Esophagus muscularis mucosa (tissue), 4 donors: ENCODE results near the gene SLC35F3.

Experiments
- CTCF ChIP-seq, 3 experiments: fragments of 200-600 bp in 2 of 3; fragments of 450-650 bp in 1 of 3; sonication (generic) in 2 of 3; IDR thresholded peaks; one replicate each; pipeline ENCODE4 v1.5.1; 2017 to 2019; ENCODE audit warnings: antibody characterized with exemption in 3 of 3, mild to moderate bottlenecking in 2 of 3, moderate library complexity in 1 of 3
- EP300 ChIP-seq: sonication (generic); formaldehyde crosslinking; IDR thresholded peaks from one replicate; pipeline ENCODE4 v1.6.1; 2017; ENCODE audit warnings: antibody characterized with exemption
- POLR2A ChIP-seq: fragments of 450-650 bp; IDR thresholded peaks from one replicate; pipeline ENCODE4 v1.6.1; 2017; ENCODE audit warnings: antibody characterized with exemption, moderate library complexity, mild to moderate bottlenecking, low read depth
- POLR2AphosphoS5 ChIP-seq, 2 donors: sonication (generic); formaldehyde crosslinking; IDR thresholded peaks; one replicate each; pipeline ENCODE4 v1.6.1; 2017; ENCODE audit warnings: antibody characterized with exemption in 2 of 2

GRCh38 chr1:233867028-233867427 is 37.4 kb upstream of the SLC35F3 start:
- no peak for TF ChIP-seq CTCF (IDR thresholded peaks at IDR 0.05)
- no peak for TF ChIP-seq EP300
- TF ChIP-seq POLR2A, result no peak
- no peak for TF ChIP-seq POLR2AphosphoS5 (IDR thresholded peaks at IDR 0.05)
